GM23248 (cell line): ENCODE data around the gene OS9.

Experiments used
- EZH2 ChIP-seq: fragments of 200-600 bp; sonication (generic); IDR thresholded peaks from 2 replicates; pipeline ENCODE4 v1.6.1; 2018; ENCODE audit warnings: antibody characterized with exemption, mild to moderate bottlenecking; ENCODE audit not compliant: insufficient read depth, poor library complexity, severe bottlenecking
- EZH2phosphoT487 ChIP-seq: fragments of 200-600 bp; sonication (generic); IDR thresholded peaks from 2 replicates; pipeline ENCODE4 v1.6.1; 2018; ENCODE audit warnings: antibody characterized with exemption, moderate library complexity, mild to moderate bottlenecking, low read depth; ENCODE audit not compliant: insufficient read depth

DNA sequence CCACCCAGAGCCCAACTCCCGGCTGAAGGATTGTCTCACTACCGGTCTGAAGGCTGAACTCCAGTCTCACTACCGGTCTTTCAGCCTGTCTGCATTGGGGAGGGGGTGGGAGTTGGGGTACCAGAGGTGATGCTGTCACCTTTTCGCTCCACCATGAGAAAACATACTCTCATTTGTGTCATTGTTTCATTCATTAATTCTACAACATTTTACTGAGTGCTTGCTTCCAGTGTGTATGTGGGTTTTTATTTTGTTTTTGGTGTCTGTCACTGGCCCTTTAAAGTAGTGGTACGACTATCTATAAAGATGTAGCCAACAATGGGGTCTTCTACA is 58.7 kb downstream of the OS9 start:
- TF ChIP-seq EZH2phosphoT487 (no peak), EZH2 (no peak)
